Right ventricle myocardium inferior (tissue), 1 donor: Measurements from ENCODE around the gene PTPMT1. TPM values are rescaled to one million over a fixed set of nuclear protein-coding genes. Genes with fewer than 3 reads are reported as not detected.
A peak's percentile ranks its signal among the peaks of the same experiment; 100 is the strongest.
"Not testable (repeated sequence)": the region's sequence is repeated elsewhere in the genome, so short reads cannot be mapped to it uniquely, and the experiment has no call there.

Experiments used
- ATAC-seq: fragments of 200-7000 bp; cut with Tn5 transposase; one replicate; pipeline ENCODE4 v1.9.1; 2020; ENCODE audit warnings: mild to moderate bottlenecking, moderate library complexity
- DNase-seq: peaks from one replicate; pipeline ENCODE4 v3.0.0; 2021; ENCODE audit errors: missing footprints
- intact Hi-C: fragments of 100-400 bp; cut with DNase I; formaldehyde crosslinking; loops from one replicate; pipeline ENCODE4 v1.11.0; 2022
- total RNA-seq: library from RNA; stranded (reverse); fragmentation: NEBNext Ultra II Directional; extraction: Animal tissue kit (Norgen Biotek cat#: 25700); gene quantifications from one replicate; pipeline ENCODE4 v1.2.1, GENCODE V29; 2021
- donor health status: DM: no; HTN: yes; CAD: no; lungs with severe emphysema.

The PTPMT1 gene
- total RNA-seq, 1 donor from 2014 or later, result 22.5 TPM

- ATAC-seq (no peak), DNase-seq (no peak)
- intact Hi-C loops, result no loop called here
These were observed 25.7 kb upstream of the PTPMT1 start for GRCh38 chr11:47539681-47540039.

DNA sequence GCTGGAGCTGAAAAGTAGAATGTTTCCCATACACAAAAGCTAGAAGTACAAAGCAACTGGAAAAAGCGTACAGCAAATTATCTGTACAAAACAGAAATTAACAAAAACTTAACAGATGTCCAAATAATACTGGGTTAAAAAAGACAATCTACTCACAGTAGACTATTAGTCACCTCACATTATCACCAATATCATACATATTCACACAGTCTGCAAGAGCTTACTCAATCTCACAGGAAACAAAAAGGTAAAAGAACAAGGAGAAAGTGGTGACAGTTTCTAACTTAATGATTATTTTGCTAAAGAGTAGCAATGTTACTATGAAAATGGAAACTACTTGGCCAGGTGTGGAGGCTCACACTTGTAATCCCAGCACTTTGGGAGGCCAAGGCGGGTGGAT, 24.3 kb upstream of the PTPMT1 start:
- intact Hi-C loops, result no loop called here
- DNase-seq, result no peak

GRCh38 chr11:47545298-47545697, 20.1 kb upstream of the PTPMT1 start:
- intact Hi-C loops, result no loop called here
- no peak for DNase-seq
- no peak for ATAC-seq

More for the DNA sequence above, 24.3 kb upstream of the PTPMT1 start:
- ATAC-seq, result no peak

DNA sequence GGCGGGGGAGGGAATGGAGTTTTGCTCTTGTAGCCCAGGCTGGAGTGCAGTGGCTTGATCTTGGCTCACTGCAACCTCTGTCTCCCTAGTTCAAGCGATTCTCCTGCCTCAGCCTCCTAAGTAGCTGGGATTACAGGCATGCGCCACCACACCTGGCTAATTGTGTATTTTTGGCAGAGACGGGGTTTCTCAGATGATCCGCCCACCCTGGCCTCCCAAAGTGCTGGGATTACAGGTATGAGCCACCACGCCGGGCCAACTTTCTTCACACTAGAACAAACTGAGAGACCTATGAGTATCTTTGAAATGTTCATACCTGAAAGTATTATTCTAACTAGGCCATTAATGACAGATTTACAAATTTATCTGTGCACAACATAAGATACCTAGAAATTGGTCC, 19.1 kb upstream of the PTPMT1 start:
- DNase-seq, intact Hi-C loops, ATAC-seq: not testable (repeated sequence)

DNA sequence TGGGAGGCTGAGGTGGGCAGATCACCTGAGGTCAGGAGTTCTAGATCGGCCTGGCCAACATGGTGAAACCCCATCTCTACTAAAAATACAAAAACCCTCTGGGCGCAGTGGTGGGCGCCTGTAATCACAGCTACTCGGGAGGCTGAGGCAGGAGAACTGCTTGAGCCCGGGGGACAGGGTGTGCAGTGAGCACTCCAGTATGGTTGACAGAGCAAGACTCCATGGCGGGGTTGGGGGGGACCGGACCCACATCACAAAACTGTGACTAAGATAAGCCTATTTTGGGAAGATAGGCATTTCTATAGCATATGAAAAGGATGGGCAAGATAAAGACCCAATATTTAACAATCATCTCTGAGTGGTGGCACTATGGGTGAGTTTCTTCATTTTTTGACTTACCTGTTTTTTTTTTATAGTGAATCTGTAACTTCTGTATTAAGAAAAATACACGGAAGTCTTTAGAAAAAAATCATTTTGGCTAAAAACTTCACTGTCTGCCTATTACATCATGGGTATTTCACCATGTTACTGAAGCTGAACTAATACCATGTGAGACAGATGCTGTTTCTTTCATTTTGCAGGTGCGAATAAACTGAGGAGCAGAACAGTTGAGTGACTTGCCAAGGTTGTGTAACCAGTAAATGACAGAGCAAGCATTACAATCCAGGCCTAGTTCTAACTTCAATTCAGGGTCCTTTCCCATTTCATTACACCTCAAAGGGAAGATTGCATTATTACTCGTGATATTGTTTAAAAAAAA, 14.9 kb upstream of the PTPMT1 start:
- no peak for DNase-seq
- no peak for ATAC-seq
- intact Hi-C loops, result loop anchor here (5.0 to 10.0 kb wide), 3 partner anchors 33 to 176 kb away; partner anchors contain the start of gene SPI1

GRCh38 chr11:47551086-47551485, 14.3 kb upstream of the PTPMT1 start:
- intact Hi-C loops, result loop anchor here (5.0 to 10.0 kb wide), 3 partner anchors 34 to 176 kb away; partner anchors contain the start of gene SPI1
- no peak for DNase-seq
- ATAC-seq, result no peak

DNA sequence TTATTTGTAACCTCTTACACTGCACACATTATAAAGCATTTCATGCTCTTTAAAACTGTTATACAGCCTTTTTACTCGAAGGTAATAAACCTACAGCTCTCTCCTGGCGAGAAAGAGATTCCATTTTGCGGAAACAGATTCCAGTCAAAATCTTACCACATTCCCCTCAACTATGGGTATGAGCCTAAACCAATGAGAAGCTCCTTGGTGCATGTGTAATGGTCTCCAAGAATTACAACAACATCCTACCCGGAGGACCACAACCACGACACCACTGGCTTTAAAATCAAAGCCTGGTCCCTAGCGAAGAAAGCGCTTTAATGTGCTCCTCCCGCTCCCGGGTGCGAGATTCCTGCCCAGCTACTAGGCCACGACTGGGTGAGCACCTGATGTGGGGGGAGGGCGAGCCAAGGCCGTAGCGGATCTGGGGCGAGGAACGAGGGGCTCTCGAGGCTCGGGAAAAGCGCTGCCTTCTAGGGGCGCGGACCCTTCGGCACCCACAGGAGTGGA, 13.3 kb upstream of the PTPMT1 start:
- no peak for DNase-seq
- ATAC-seq, result peak; percentile 3
- intact Hi-C loops, result loop anchor here (2.0 to 10.0 kb wide), 4 partner anchors 35 to 177 kb away; partner anchors contain the start of genes PSMC3 and SPI1

DNA sequence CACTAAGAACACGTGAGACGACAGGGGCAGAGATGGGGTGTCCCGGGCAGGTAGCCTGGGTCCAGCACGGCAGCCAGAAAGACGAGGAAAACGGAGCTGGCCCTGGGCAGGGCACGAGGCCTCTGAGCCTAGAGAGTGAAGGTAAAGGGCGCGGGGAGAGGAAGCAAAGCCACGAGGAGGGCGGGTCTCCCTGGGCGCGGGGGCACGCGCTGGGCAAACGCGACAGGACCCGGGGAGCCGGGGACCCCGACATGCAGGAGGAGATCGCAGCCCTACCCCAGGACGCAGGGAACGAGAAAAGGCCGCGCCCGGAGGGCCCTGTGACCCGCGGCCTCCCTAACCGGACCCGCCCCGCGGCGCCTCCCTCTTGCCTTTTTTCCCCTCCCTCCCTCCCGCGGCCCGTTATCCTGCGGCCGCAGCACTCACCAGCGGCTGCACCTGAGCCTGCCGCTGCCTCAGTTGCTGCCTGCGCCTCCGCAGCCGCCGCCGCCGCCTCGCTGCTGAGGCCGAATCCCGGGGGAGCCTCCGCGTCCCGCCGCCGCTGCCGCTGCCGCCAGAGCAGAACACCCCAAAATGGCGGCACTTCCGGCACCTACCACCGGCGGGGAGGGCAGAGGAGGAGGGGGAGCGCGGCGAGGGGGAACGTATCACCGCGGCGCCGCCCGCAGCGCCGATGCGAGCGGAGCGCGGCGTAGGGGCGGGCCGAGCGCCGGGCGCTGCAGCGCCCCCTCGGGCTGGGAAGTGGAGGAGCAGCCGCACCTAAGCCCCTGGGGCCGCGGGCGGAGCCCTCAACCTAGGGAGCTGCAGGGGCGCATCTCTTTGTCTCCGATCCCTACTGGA, 12.6 kb upstream of the PTPMT1 start, which contains the start of gene CELF1:
CELF1 (minus strand) TSS at position 567 of the 840 bp plus-strand sequence. CDS start 53,609 bp downstream, outside the sequence.
- ATAC-seq (peak; percentile 99), DNase-seq (peak; percentile 96)
- intact Hi-C loops, result loop anchor here (2.0 to 10.0 kb wide), 4 partner anchors 35 to 178 kb away; partner anchors contain the start of genes PSMC3 and SPI1

- no peak for ATAC-seq
- intact Hi-C loops, result loop anchor here (2.0 to 10.0 kb wide), 4 partner anchors 36 to 179 kb away; partner anchors contain the start of genes PSMC3 and SPI1
- DNase-seq, result no peak
These were observed 12.0 kb upstream of the PTPMT1 start for GRCh38 chr11:47553406-47553743.

- DNase-seq, ATAC-seq: not testable (repeated sequence)
- intact Hi-C loops, result loop anchor here (10.0 kb wide), 1 partner anchor 182 kb away; the partner anchor contains the start of gene SPI1
These were observed 8.4 kb upstream of the PTPMT1 start for GRCh38 chr11:47557004-47557403.

- ATAC-seq, result no peak
- no peak for DNase-seq
- intact Hi-C loops, result loop anchor here (10.0 kb wide), 1 partner anchor 184 kb away; the partner anchor contains the start of gene SPI1
These were observed 6.7 kb upstream of the PTPMT1 start for GRCh38 chr11:47558695-47559094.

DNA sequence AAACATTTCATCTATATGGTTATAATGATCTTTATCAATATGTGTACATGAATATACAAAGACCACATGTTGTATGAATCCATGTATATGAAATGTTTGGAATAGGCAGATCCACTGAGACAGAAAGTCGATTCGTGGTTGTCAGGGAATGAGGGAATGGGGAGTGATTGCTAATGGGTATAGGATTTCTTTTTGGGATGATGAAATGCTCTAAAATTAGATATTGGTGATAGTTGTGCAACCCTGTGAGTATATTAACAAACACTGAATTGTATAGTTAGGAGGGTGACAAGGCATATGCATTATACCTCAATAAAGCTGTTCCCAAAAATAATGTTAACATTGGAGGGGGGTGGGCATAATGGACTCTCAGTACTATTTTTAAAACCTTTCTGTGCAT, 5.0 kb upstream of the PTPMT1 start:
- ATAC-seq (no peak), DNase-seq (no peak)
- intact Hi-C loops, result no loop called here

GRCh38 chr11:47562393-47562792, 3.0 kb upstream of the PTPMT1 start:
- ATAC-seq, result not testable (repeated sequence)

DNA sequence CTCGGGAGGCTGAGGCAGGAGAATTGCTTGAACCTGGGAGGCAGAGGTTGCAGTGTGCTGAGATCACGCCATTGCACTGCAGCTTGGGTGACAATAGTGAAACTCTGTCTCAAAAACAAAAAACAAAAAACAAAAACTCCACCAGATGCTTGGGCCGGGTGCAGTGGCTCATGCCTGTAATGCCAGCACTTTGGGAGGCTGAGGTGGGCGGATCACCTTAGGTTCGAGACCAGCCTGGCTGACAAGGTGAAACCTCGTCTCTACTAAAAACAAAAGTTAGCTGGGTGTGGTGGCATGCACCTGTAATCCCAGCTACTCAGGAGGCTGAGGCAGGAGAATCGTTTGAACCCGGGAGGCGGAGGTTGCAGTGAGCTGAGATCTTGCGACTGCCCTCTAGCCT, 1.0 kb upstream of the PTPMT1 start:
- DNase-seq, ATAC-seq, intact Hi-C loops: not testable (repeated sequence)

More at GRCh38 chr11:47562393-47562792, 3.0 kb upstream of the PTPMT1 start:
- DNase-seq, intact Hi-C loops: not testable (repeated sequence)

GRCh38 chr11:47564933-47565339, 463 bp upstream of the PTPMT1 start:
- peak; percentile 24 for ATAC-seq
- intact Hi-C loops, result no loop called here
- DNase-seq, result no peak

GRCh38 chr11:47566149-47566698, 825 bp downstream of the PTPMT1 start:
- ATAC-seq (no peak), DNase-seq (no peak)
- intact Hi-C loops, result no loop called here

DNA sequence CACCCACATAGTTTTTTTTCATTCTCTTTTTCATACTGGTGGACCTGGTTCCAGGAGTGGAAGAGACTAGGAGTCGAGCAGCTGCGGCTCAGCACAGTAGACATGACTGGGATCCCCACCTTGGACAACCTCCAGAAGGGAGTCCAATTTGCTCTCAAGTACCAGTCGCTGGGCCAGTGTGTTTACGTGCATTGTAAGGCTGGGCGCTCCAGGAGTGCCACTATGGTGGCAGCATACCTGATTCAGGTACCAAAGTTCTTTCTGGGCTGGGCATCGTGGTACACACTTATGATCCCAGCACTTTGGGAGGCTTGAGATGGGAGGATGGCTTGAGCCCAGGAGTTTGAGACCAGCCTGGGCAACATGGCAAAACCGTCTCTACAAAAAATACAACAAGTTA, 4.2 kb downstream of the PTPMT1 start:
- ATAC-seq (no peak), DNase-seq (no peak)
- intact Hi-C loops, result no loop called here

- intact Hi-C loops, result no loop called here
- ATAC-seq, result no peak
These were observed 5.4 kb downstream of the PTPMT1 start for GRCh38 chr11:47570651-47571356.

More at GRCh38 chr11:47570651-47571356, 5.4 kb downstream of the PTPMT1 start:
- DNase-seq, result no peak
